RWPE1 (cell line): ENCODE results near the gene CFAP221.
A peak's percentile ranks its signal among the peaks of the same experiment; 100 is the strongest.

Source experiments
- CTCF ChIA-PET: fragments of 350-600 bp; sonication (Branson Sonifier 250); formaldehyde crosslinking; extraction: SDS; loops from one replicate; lab custom pipeline; 2021; lab: Yijun Ruan, JAX
- POLR2A ChIA-PET: fragments of 400-600 bp; formaldehyde crosslinking; extraction: SDS; loops from one replicate; lab custom pipeline; 2020; ENCODE audit warnings: antibody characterized with exemption; ENCODE audit not compliant: low non-redundant PET; lab: Yijun Ruan, JAX
- DNase-seq: peaks from one replicate; pipeline ENCODE4 v3.0.0; 2012; ENCODE audit warnings: low spot score
- H3K27ac ChIP-seq: fragments of 450-650 bp; 2 replicates; pipeline ENCODE4 v1.5.1; 2017
- CTCF ChIP-seq: fragments of 450-650 bp; conservative IDR thresholded peaks from 2 replicates; pipeline ENCODE4 v1.5.1; 2017; ENCODE audit warnings: low read depth, mild to moderate bottlenecking

Gene CFAP221

GRCh38 chr2:119544075-119544938 is at the start of gene CFAP221:
CFAP221 (plus strand) TSS chr2:119544449; CDS start chr2:119546132, 1,683 bp downstream.
- DNase-seq: peak; percentile 76
- TF ChIP-seq CTCF: no peak
- ChIA-PET POLR2A (interaction anchor here (0.7 kb wide), 1 partner anchor 458 kb away, joined by 3 read pairs; no protein-coding TSS in a partner anchor), CTCF (no interaction called here)
- no peak within 1 kb of the TSS for H3K27ac ChIP-seq

- TF ChIP-seq CTCF: no peak
- ChIA-PET CTCF (interaction anchor here (0.6 kb wide), 1 partner anchor 106 kb away, joined by 4 read pairs; no protein-coding TSS in a partner anchor), POLR2A (no interaction called here)
- DNase-seq: no peak
- no peak overlapping the region for H3K27ac ChIP-seq
Measured at GRCh38 chr2:119495948-119496347, 48.3 kb upstream of the CFAP221 start.

- no peak for DNase-seq
- TF ChIP-seq CTCF: no peak
- CTCF ChIA-PET: interaction anchor here (0.7 to 1.0 kb wide), 2 partner anchors 9 to 165 kb away, joined by 3 read pairs; no protein-coding TSS in a partner anchor
Measured at GRCh38 chr2:119496682-119497081, 47.6 kb upstream of the CFAP221 start.

GRCh38 chr2:119508756-119509155 is 35.5 kb upstream of the CFAP221 start:
- ChIA-PET CTCF (no interaction called here), POLR2A (no interaction called here)
- DNase-seq: no peak
- no peak overlapping the region for H3K27ac ChIP-seq
- TF ChIP-seq CTCF: no peak

More at GRCh38 chr2:119496682-119497081, 47.6 kb upstream of the CFAP221 start:
- no peak overlapping the region for H3K27ac ChIP-seq
- POLR2A ChIA-PET: no interaction called here

GRCh38 chr2:119511989-119512388 is 32.3 kb upstream of the CFAP221 start:
- ChIA-PET CTCF (interaction anchor here (0.7 kb wide), 1 partner anchor 242 kb away, joined by 4 read pairs; no protein-coding TSS in a partner anchor), POLR2A (no interaction called here)
- TF ChIP-seq CTCF: no peak
- H3K27ac ChIP-seq: no peak overlapping the region
- no peak for DNase-seq

GRCh38 chr2:119512946-119513345 is 31.3 kb upstream of the CFAP221 start:
- no peak for TF ChIP-seq CTCF
- POLR2A ChIA-PET: no interaction called here
- no peak overlapping the region for H3K27ac ChIP-seq
- DNase-seq: no peak
- CTCF ChIA-PET: interaction anchor here (0.7 kb wide), 1 partner anchor 243 kb away, joined by 4 read pairs; no protein-coding TSS in a partner anchor
